Measurements from ENCODE around the gene MRPL58.
"Not testable (repeated sequence)": the region's sequence is repeated elsewhere in the genome, so short reads cannot be mapped to it uniquely, and the experiment has no call there.

The MRPL58 gene

GRCh38 chr17:74987909-74988711, 24.4 kb upstream of the MRPL58 start:
- DNase-seq: peak; percentile 38

- DNase-seq: no peak
Observed at GRCh38 chr17:74990581-74991105, 21.8 kb upstream of the MRPL58 start.

- no peak for DNase-seq
Observed at GRCh38 chr17:74992223-74992622, 20.2 kb upstream of the MRPL58 start.

GRCh38 chr17:74994440-74994839, 18.0 kb upstream of the MRPL58 start:
- no peak for DNase-seq

- no peak for DNase-seq
Observed at GRCh38 chr17:74995847-74996246, 16.6 kb upstream of the MRPL58 start.

GRCh38 chr17:74998783-74999182, 13.7 kb upstream of the MRPL58 start:
- no peak for DNase-seq

GRCh38 chr17:74999523-74999922, 12.9 kb upstream of the MRPL58 start:
- no peak for DNase-seq

- peak; percentile 37 for DNase-seq
Observed at GRCh38 chr17:75001915-75002843, 10.3 kb upstream of the MRPL58 start.

GRCh38 chr17:75003070-75003956, 9.2 kb upstream of the MRPL58 start:
- no peak for DNase-seq

GRCh38 chr17:75003957-75004355, 8.5 kb upstream of the MRPL58 start:
- no peak for DNase-seq

- DNase-seq: no peak
Observed at GRCh38 chr17:75004371-75004770, 8.1 kb upstream of the MRPL58 start.

- no peak for DNase-seq
Observed at GRCh38 chr17:75005291-75005690, 7.2 kb upstream of the MRPL58 start.

- DNase-seq: not testable (repeated sequence)
Observed at GRCh38 chr17:75006084-75006483, 6.4 kb upstream of the MRPL58 start.

- peak; percentile 69 for DNase-seq
Observed at GRCh38 chr17:75006653-75007052, 5.8 kb upstream of the MRPL58 start.

GRCh38 chr17:75008373-75008772, 4.1 kb upstream of the MRPL58 start:
- no peak for DNase-seq

GRCh38 chr17:75009139-75009724, 3.2 kb upstream of the MRPL58 start:
- DNase-seq: no peak

- no peak for DNase-seq
Observed at GRCh38 chr17:75010683-75011400, 1.6 kb upstream of the MRPL58 start.

- DNase-seq: peak; percentile 16
Observed at GRCh38 chr17:75011401-75012095, 922 bp upstream of the MRPL58 start.

GRCh38 chr17:75012096-75012345, 449 bp upstream of the MRPL58 start:
- DNase-seq: no peak

GRCh38 chr17:75013092-75013559, 656 bp downstream of the MRPL58 start:
- DNase-seq: peak; percentile 54

- DNase-seq: no peak
Observed at GRCh38 chr17:75019146-75019545, 6.7 kb downstream of the MRPL58 start.

All from hematopoietic multipotent progenitor cell treated with erythropoietin and hydrocortisone succinate and interleukin-3 and kit ligand, for 6 days (in vitro differentiated cells).